C4-2B (cell line): ENCODE data around the gene D2HGDH.

Experiments used
- ZFX ChIP-seq: fragments of 450-650 bp; IDR thresholded peaks from 2 replicates; pipeline ENCODE4 v1.6.1; 2017
- TF ChIP-seq, protein P1 (sequence below): fragments of 450-650 bp; conservative IDR thresholded peaks from 2 replicates; pipeline ENCODE4 v1.5.1; 2017; ENCODE audit warnings: mild to moderate bottlenecking

- TF ChIP-seq, protein P1, sequence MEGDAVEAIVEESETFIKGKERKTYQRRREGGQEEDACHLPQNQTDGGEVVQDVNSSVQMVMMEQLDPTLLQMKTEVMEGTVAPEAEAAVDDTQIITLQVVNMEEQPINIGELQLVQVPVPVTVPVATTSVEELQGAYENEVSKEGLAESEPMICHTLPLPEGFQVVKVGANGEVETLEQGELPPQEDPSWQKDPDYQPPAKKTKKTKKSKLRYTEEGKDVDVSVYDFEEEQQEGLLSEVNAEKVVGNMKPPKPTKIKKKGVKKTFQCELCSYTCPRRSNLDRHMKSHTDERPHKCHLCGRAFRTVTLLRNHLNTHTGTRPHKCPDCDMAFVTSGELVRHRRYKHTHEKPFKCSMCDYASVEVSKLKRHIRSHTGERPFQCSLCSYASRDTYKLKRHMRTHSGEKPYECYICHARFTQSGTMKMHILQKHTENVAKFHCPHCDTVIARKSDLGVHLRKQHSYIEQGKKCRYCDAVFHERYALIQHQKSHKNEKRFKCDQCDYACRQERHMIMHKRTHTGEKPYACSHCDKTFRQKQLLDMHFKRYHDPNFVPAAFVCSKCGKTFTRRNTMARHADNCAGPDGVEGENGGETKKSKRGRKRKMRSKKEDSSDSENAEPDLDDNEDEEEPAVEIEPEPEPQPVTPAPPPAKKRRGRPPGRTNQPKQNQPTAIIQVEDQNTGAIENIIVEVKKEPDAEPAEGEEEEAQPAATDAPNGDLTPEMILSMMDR, result no peak
- TF ChIP-seq ZFX, result no peak
These were observed 14.2 kb downstream of the D2HGDH start for GRCh38 chr2:241748468-241749256.
